Erythroblast (primary cell): ENCODE results near the gene PIAS2.

Experiments
- GATA1 ChIP-seq: IDR thresholded peaks from 2 replicates; pipeline ENCODE4 v1.6.1; 2011; ENCODE audit warnings: low read depth, mild to moderate bottlenecking, control low read depth, low read length, moderate library complexity
- POLR2A ChIP-seq: IDR thresholded peaks from 2 replicates; pipeline ENCODE4 v1.6.1; 2011; ENCODE audit warnings: mild to moderate bottlenecking, low read length

GRCh38 chr18:46843372-46843771 lies 73.9 kb downstream of the PIAS2 start:
- TF ChIP-seq POLR2A = no peak
- TF ChIP-seq GATA1 = no peak
